Transverse colon (tissue), 4 donors: Measurements from ENCODE around the gene FMO3. TPM values are rescaled to one million over a fixed set of nuclear protein-coding genes. Genes with fewer than 3 reads are reported as not detected.

Source experiments
- DNase-seq: peaks from one replicate; pipeline ENCODE4 v3.0.0-alpha.2; 2019
- H3K27ac ChIP-seq, 4 donors: fragments of 200-600 bp; sonication (generic); 2 replicates each; pipeline ENCODE4 v1.5.1; 2016 to 2018; ENCODE audit warnings: inconsistent platforms in 4 of 4
- H3K27me3 ChIP-seq: fragments of 200-600 bp; sonication (generic); 2 replicates; pipeline ENCODE4 v1.5.1; 2017; ENCODE audit warnings: inconsistent platforms
- H3K36me3 ChIP-seq, 4 donors: fragments of 200-600 bp; sonication (generic); 2 replicates each; pipeline ENCODE4 v1.5.1; 2017 to 2019; ENCODE audit warnings: inconsistent platforms in 4 of 4
- H3K4me1 ChIP-seq, 4 donors: fragments of 200-600 bp; sonication (generic); 2 replicates each; pipeline ENCODE4 v1.5.1; 2017 to 2020; ENCODE audit warnings: inconsistent platforms in 4 of 4
- H3K4me3 ChIP-seq, 4 donors: fragments of 200-600 bp; sonication (generic); 1 replicate in 1 of 4; 2 replicates in 3 of 4; pipeline versions ENCODE4 v1.5.1 to v1.6.1; 2017 to 2019; ENCODE audit warnings: inconsistent platforms in 4 of 4
- H3K9me3 ChIP-seq, 2 donors: fragments of 200-600 bp; sonication (generic); 2 replicates each; pipeline ENCODE4 v1.5.1; 2017 to 2019; ENCODE audit warnings: inconsistent platforms in 2 of 2
- EP300 ChIP-seq: sonication (generic); formaldehyde crosslinking; IDR thresholded peaks from one replicate; pipeline ENCODE4 v1.6.1; 2017; ENCODE audit warnings: antibody characterized with exemption, low read depth
- POLR2A ChIP-seq: fragments of 450-650 bp; IDR thresholded peaks from one replicate; pipeline ENCODE4 v1.6.1; 2016; ENCODE audit warnings: antibody characterized with exemption, mild to moderate bottlenecking, moderate library complexity
- POLR2AphosphoS5 ChIP-seq, 3 donors: sonication (generic); formaldehyde crosslinking; IDR thresholded peaks; one replicate each; pipeline ENCODE4 v1.6.1; 2016; ENCODE audit warnings: antibody characterized with exemption in 3 of 3
- WGBS, 2 donors: methylation state at CpG; one replicate each; pipeline ENCODE4 v1.1.5; 2018; ENCODE audit warnings: low coverage in 1 of 2; 5-methylcytosine and 5-hydroxymethylcytosine counted together
- in situ Hi-C, 4 donors: fragments of 200-750 bp; cut with MboI; loops; one replicate each; pipeline versions ENCODE4 v1.15.0 to v1.15.1; 2017; ENCODE audit warnings: low sequenced_read_pairs in 3 of 4, low pct_ligation_motif_present in 1 of 4, low pct_unique_long_range_greater_than_20kb in 1 of 4
- intact Hi-C: fragments of 100-400 bp; cut with DNase I; formaldehyde crosslinking; loops from one replicate; pipeline ENCODE4 v1.15.1; 2023; ENCODE audit warnings: low total_unique reads
- total RNA-seq, 4 donors: library from RNA; depleted of rRNA; stranded (reverse); fragments of >200 nt; gene quantifications; one replicate each; pipeline ENCODE4 v1.1.0, GENCODE V29; 2016
- TF ChIP-seq, protein P1 (sequence below), 5 experiments: fragments of 200-600 bp in 3 of 5; fragments of 450-650 bp in 2 of 5; sonication (generic) in 3 of 5; IDR thresholded peaks; 1 replicate in 2 of 5; 2 replicates in 3 of 5; pipeline ENCODE4 v1.5.1; 2016 to 2017; ENCODE audit warnings: antibody characterized with exemption in 5 of 5, inconsistent platforms in 3 of 5, mild to moderate bottlenecking in 2 of 5, moderate library complexity in 1 of 5

FMO3 gene
- total RNA-seq, 4 donors from 2014 or later: 0.55 to 1.9 (median 1.7) TPM; not detected in 1

DNA sequence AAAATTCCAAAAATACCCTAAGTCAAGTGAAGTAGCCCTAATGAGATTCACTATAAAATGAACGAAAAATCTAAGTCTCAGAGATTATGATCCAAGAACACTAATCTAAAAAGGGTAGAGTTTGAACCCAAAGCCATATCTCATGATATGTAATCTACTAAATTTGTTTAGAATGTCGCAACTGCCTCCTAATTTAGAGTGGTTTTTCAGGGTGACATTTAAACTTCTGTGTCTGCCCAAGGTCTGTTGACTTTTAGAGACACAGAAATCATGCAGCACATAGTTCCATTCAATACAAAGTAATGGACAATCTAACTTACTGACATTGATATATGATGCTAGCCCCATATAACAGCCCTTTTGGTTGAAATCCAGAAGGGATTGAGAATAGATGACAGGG, 28.9 kb downstream of the FMO3 start:
- no peaks in the 10 kb centered on the region for H3K4me1 ChIP-seq
- H3K4me3 ChIP-seq: no peak overlapping the region
- intact Hi-C loops: no loop called here
- TF ChIP-seq EP300 (no peak), POLR2A (no peak)
- in situ Hi-C loops: no loop called here
- H3K27me3 ChIP-seq: no peaks in the 10 kb centered on the region
- H3K36me3 ChIP-seq: no peaks in the 10 kb centered on the region
- H3K27ac ChIP-seq: no peak overlapping the region
- 57 to 71% methylated on average over 1 to 2 of the region's 2 CpGs for WGBS, 2 donors
- H3K9me3 ChIP-seq: no peaks in the 10 kb centered on the region
- no peak for DNase-seq

DNA sequence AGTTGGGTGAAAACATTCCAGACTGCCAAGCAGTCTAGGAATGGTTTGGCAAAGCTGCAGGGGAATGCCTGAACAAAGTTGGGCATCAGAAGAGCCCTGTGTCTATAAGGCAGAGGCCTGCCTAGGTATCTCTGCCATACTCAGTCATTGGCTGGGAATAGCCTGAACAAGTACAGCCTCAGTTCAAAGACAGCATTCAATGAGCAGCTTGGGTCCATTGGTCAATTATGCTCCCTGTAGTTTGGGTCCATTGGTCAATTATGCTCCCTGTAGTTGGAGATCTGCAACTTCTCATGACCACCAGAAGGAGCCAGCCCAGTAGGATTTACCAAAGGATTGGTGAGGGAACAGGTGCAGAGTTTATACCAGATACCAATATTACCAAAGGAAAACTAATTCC, 31.6 kb downstream of the FMO3 start:
- TF ChIP-seq EP300: no peak
- TF ChIP-seq POLR2A: no peak
- TF ChIP-seq POLR2AphosphoS5 (IDR thresholded peaks at IDR 0.05): no peak
- TF ChIP-seq, protein P1, sequence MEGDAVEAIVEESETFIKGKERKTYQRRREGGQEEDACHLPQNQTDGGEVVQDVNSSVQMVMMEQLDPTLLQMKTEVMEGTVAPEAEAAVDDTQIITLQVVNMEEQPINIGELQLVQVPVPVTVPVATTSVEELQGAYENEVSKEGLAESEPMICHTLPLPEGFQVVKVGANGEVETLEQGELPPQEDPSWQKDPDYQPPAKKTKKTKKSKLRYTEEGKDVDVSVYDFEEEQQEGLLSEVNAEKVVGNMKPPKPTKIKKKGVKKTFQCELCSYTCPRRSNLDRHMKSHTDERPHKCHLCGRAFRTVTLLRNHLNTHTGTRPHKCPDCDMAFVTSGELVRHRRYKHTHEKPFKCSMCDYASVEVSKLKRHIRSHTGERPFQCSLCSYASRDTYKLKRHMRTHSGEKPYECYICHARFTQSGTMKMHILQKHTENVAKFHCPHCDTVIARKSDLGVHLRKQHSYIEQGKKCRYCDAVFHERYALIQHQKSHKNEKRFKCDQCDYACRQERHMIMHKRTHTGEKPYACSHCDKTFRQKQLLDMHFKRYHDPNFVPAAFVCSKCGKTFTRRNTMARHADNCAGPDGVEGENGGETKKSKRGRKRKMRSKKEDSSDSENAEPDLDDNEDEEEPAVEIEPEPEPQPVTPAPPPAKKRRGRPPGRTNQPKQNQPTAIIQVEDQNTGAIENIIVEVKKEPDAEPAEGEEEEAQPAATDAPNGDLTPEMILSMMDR (IDR thresholded peaks at IDR 0.05): no peak
- H3K27ac ChIP-seq: no peak overlapping the region
- intact Hi-C loops (no loop called here), in situ Hi-C loops (no loop called here)
- H3K36me3 ChIP-seq: no peaks in the 10 kb centered on the region
- no peak overlapping the region for H3K4me3 ChIP-seq
- H3K9me3 ChIP-seq: no peaks in the 10 kb centered on the region
- DNase-seq: no peak
- no peaks in the 10 kb centered on the region for H3K27me3 ChIP-seq
- H3K4me1 ChIP-seq: no peaks in the 10 kb centered on the region

DNA sequence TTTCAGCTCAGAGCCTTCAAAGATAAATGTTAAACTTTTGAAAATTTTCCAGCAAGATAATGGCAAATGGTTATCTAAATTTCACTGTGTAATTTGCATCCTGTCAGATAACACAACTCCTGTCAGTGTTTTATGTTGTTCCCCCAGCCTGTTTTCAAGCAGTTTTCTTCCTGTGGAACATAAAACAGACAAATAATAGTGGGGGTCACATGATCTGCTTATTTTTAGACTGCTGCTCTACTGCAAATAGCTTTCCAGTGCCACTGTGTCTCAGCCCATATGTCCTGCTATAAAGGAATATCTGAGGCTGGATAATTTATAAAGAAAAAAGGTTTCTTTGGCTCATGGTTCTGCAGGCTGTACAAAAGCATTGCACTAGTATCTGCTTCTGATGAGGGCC, 32.2 kb downstream of the FMO3 start:
- in situ Hi-C loops (no loop called here), intact Hi-C loops (no loop called here)
- TF ChIP-seq POLR2A (no peak), EP300 (no peak), POLR2AphosphoS5 (IDR thresholded peaks at IDR 0.05) (no peak)
- TF ChIP-seq, protein P1 (IDR thresholded peaks at IDR 0.05): no peak
- no peak for DNase-seq
- H3K27me3 ChIP-seq: no peaks in the 10 kb centered on the region
- no peak overlapping the region for H3K27ac ChIP-seq
- no peaks in the 10 kb centered on the region for H3K36me3 ChIP-seq
- H3K4me3 ChIP-seq: no peak overlapping the region
- no peaks in the 10 kb centered on the region for H3K9me3 ChIP-seq
- H3K4me1 ChIP-seq: no peaks in the 10 kb centered on the region

DNA sequence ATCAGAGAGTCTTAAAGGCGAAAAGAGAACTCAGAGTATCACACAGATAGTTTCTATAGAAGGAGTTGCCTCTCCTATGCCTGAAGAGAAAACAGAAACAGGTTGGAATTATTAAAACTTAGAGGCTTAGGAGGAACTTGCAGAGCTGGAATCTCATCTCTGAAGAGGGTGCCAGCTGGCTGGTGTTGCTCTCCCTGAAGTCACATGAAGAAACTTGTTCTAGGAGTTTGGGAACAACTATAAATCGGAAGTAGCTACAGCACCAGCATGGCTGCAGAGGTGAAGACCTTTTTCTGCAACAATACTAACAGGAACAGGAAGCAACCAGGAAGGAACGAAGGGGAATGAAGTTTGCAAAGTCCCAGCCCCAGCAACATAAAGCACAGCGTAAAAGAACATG, 35.8 kb downstream of the FMO3 start:
- H3K9me3 ChIP-seq: no peaks in the 10 kb centered on the region
- 67 to 81% methylated on average over 4 of the region's 4 CpGs for WGBS, 2 donors
- in situ Hi-C loops (no loop called here), intact Hi-C loops (no loop called here)
- no peak for TF ChIP-seq POLR2A
- TF ChIP-seq, protein P1 (IDR thresholded peaks at IDR 0.05): no peak
- TF ChIP-seq POLR2AphosphoS5 (IDR thresholded peaks at IDR 0.05): no peak
- TF ChIP-seq EP300: no peak
- no peaks in the 10 kb centered on the region for H3K4me1 ChIP-seq
- no peaks in the 10 kb centered on the region for H3K36me3 ChIP-seq
- no peak overlapping the region for H3K4me3 ChIP-seq
- DNase-seq: no peak
- H3K27ac ChIP-seq: no peak overlapping the region
- H3K27me3 ChIP-seq: no peaks in the 10 kb centered on the region

DNA sequence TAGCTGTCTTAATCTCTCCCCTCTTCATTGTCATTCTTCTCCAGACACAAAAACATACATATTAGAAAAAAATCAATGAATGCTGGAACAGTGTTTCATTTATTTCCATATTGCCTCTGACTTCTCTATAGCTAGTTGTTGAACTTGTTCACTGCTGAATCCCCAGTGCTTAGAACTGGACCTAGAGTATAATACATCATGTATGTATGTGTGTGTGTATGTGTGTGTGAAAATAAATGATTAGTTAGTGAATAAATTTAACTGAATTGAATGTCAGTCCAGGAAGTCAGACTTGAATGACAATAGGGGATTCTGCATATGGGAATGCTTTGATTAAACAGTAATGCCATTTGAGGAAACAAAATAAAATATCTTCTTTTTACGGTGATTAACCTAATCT, 36.4 kb downstream of the FMO3 start:
- in situ Hi-C loops: no loop called here
- WGBS, 2 donors: 67 to 73% methylated on average over 1 of the region's 1 CpG

More for the DNA sequence above, 36.4 kb downstream of the FMO3 start:
- Histone ChIP-seq H3K36me3 (no peaks in the 10 kb centered on the region), H3K27ac (no peak overlapping the region), H3K9me3 (no peaks in the 10 kb centered on the region), H3K4me1 (no peaks in the 10 kb centered on the region), H3K4me3 (no peak overlapping the region), H3K27me3 (no peaks in the 10 kb centered on the region)
- no peak for DNase-seq
- TF ChIP-seq, protein P1 (IDR thresholded peaks at IDR 0.05): no peak
- TF ChIP-seq POLR2A: no peak
- no peak for TF ChIP-seq POLR2AphosphoS5 (IDR thresholded peaks at IDR 0.05)
- no peak for TF ChIP-seq EP300
- intact Hi-C loops: no loop called here
